ENCODE measurements around the gene NLRC3.

NLRC3 gene

DNA sequence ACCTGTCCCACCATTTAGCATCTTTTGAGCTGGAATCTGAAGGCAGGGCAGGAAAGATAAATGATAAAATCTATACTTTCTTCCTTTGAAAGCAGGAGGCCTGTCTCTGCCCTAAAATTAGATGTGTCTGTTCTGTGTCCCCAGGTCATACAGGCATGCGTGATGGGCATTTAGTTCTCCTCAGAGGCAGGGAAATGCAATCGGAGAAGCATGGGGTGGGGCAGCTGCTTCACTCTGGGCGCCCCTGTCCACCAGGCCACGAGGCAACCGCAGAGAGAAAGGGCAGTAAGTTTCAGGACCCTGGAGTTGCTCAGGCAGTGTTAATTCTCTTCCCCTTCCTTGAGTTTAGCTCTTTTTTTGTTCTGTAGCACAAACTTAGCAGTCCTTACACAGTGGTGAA is 51.3 kb downstream of the NLRC3 start:
- no peak overlapping the region for H3K4me3 ChIP-seq
- no peak overlapping the region for H3K27ac ChIP-seq

DNA sequence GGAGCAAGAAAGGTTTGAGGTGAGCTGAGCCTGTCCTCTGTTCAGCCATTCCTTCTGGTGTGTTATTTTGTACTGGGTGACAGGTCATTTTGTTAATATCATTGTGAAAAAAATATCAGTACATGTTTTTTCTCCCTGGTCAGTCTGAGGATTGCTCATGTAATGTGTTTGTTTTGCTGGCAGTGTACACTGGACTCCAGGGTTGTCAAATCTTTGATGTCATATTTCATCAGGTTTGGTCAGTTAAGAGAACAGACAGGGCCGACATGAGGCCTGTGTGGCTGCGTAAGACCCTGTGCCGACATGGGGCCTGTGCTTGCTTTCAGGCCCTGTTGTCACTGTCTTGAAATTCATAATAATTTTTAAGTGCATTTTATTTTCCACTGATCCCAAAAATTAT is 53.9 kb downstream of the NLRC3 start:
- H3K27ac ChIP-seq: no peak overlapping the region
- no peak overlapping the region for H3K4me3 ChIP-seq

DNA sequence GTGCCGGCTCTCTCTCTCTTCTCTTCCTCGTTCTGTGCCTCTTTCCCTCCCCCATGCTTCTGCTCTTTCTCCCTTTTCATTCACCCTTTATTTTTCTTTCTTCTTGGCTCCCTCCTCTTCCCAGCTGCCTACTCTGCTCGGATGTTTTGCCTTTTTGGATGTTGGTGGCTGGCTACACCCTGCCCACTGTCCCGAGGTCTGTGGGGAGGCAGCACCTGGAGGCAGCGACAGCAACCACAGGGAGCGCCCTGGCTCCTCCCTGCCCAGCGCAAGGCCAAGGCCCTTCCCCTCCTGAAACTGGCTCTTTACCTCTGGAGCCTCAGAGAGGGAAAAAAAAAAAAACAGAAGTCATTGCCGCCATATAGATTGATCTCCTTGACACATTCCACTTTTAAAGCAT is 56.4 kb downstream of the NLRC3 start:
- Histone ChIP-seq H3K27ac (peak overlapping the region in 10 of 21 experiments; percentile 3 to 73 (median 41)), H3K4me3 (no peak overlapping the region)

DNA sequence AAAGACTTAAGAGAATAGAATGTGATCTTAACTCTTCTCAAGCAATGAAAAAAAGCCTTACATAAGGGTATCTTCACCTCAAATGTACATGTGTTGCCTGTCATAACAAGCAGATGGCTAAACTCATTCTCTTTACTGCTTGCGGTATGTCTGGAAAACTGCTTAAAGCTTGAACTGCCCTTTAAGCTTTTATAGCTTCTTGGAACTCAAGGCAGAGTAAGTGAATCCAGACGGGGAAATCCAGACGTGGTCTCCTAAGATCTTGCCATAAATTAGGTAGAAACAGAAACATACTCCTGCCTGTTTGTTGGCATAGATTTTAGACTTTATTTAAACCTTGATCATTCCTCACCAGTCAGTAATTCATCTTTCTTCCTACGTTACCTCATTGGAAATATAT is 56.8 kb downstream of the NLRC3 start:
- H3K4me3 ChIP-seq: no peak overlapping the region
- peak overlapping the region in 9 of 21 experiments; percentile 3 to 73 (median 39) for H3K27ac ChIP-seq

DNA sequence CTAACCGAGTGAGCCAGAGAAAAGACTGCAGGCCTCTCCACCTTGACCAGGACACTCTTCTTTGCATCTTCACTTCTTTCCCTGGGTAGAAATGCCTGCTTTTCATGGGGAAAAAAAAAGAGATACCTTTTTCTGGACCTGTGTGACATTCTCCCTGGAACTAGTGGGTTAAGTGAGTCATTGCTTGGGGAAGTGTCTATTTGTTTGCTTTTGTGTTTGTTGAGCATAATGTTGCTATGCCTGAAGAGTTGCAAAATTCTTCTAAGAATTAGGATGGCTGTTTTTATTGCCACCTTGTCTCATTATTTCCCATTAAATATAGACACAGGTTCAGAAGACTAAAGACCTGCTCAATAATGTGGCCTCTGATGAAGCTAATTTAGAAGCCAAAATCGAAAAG is 57.6 kb downstream of the NLRC3 start:
- peak overlapping the region in 2 of 21 experiments; percentile 39 to 57 for H3K27ac ChIP-seq
- no peak overlapping the region for H3K4me3 ChIP-seq

DNA sequence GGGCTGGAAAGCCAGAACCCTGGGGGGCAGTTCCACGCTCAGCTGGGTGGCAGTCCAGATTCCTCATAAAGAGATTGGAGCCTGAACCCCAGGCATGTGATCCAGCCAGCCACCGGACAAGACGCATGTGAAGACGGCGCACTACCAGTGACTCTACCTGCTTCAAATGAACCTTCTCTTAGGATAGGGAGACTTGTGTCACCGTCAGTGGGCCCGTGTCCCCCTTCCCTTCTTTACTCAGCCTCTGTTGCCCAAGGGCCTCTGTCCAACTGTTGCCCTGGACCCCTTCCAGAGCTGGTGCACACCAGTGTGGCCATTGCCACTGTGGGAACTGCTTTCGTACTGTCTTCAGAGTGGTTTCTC is 58.2 kb downstream of the NLRC3 start:
- Histone ChIP-seq H3K27ac (peak overlapping the region in 1 of 21 experiments; percentile 57), H3K4me3 (no peak overlapping the region)

DNA sequence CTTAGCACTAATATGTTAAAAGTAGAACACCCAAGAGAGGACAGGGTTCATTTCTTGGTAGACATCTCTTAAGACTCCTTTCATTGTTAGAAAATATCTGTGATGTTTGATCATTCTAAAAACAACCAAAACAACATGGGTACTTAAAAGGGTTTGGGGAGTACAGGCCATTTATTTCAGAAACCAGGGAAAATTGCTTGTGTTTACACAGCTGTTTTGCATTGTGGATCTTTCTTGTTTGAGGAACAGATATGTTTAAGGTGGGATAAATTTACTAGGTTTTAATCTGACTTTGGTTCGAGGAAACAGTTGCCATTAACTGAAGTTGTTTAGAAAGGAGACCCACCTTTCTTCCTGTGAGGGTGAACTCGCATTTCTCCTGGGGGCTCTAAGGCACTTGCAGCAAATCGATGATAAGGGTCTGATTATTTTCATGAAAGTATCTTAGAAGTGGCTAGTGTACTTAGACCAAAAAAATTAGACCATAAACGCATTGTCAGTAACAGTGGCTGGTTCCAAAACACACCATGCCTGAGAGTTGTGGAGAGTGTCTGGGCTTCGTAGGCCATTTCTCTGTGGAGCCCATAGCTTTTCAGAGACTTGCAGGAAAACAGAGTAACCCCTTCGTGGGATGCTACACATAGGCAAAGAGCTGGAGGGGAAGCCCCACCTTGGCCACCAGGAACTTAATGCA is 58.8 kb downstream of the NLRC3 start:
- no peak overlapping the region for H3K4me3 ChIP-seq
- H3K27ac ChIP-seq: no peak overlapping the region

DNA sequence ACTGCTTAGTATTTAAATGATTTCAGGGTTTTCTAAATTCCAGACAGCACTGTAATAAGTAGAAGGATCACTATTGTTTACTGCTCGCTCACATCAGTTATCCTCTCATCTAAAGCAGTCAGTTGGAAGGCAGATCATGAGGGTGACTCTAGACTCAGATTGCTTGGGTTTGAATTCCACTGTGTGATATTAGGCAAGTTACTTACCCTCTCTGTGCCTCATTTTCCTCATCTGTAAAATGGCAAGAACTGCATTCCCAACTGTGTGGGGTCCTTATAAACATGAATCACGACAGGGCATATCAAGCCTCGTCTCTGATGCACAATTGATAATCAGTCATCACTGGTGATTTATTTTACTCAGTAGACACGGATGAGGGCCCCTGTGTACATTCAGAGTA is 61.3 kb downstream of the NLRC3 start:
- Histone ChIP-seq H3K4me3 (no peak overlapping the region), H3K27ac (no peak overlapping the region)

DNA sequence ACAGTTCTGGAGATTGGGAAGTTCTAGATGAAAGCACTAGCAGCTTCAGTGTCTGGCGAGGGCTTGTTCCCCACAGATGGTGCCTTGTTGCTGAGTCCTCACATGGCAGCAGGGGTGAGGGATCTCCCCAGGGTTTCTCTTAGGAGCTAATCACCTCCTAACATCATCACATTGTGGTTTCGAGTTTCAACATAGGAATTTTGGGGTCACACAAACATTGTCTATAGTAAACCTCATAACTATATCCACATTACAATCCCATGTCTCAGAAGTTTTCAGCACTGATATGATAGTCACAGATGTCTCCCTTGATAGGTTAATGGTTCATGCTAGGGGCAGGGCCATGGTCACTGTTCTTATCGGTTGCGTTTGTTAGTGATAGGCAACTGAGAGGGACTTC is 62.6 kb downstream of the NLRC3 start:
- H3K4me3 ChIP-seq: no peak overlapping the region
- peak overlapping the region in 1 of 21 experiments; percentile 2 for H3K27ac ChIP-seq

DNA sequence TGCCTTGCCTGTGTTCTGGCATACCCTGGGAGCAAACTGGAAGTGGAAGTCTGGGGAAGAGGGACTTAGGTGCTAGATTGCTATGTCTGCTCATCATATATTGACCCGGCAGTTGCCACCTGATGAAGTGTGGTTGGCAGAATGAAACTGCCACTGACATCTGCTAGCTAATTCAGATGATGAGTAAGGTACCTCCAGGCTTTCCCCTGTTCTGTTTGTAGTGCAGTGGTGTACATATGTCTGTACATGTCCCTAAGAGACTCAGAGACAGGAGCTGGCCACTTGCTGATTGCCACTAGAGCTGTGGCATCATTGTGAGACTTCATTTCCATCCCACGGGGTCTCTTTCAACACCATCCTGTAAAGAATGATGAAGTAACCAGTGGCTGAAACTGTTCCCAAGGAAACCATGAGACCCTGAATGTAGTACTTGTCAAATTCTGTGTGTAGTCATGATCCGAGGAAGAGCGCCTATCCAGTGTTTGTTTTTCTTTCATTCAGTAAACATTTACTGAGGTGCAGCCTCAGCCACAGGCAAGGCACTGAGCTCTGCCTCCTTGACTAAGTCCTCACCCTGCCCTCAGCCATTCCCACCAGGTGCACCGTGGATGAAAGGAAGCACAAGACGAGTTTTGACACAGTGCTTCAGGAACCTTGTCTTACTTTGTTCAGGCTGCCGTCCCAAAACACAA is 63.2 kb downstream of the NLRC3 start:
- Histone ChIP-seq H3K4me3 (no peak overlapping the region), H3K27ac (peak overlapping the region in 1 of 21 experiments; percentile 2)

DNA sequence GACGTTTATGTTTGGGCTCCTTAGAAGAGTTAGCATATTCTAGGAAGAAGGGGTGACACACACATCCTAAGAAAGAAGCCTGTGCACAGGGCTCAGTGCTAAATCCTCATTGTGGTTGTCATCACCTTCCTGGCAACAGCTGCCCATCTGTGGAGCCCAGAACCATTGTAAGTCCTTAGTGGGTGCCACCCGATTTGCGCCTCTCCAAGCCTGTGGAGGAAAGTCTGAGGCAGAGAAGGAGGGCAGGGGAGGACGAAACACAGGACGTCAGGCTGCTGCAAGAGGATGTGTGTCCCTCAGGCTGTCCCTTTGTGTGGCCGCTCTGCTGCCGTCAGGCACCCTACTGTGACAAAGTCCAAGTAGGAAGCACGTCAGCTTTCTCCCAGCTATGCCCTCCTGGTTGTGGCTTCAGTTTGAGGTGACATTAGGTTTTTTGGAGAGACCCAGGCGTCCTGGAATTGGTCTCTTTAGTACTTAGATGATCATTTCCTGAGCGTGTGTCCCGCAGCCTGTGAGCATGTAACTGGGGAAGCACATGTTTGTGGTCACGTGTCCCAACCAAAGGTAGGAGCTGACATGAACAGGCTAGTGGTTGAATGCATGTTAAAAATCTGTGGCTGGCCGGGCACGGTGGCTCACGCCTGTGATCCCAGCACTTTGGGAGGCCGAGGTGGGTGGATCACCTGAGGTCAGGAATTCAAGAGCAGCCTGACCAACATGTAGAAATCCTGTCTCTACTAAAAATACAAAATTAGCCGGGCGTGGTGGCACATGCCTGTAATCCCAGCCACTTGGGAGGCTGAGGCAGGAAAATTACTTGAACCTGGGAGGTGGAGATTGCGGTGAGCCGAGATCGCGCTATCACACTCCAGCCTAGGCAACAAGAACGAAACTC is 65.7 kb downstream of the NLRC3 start:
- no peak overlapping the region for H3K4me3 ChIP-seq
- H3K27ac ChIP-seq: no peak overlapping the region

DNA sequence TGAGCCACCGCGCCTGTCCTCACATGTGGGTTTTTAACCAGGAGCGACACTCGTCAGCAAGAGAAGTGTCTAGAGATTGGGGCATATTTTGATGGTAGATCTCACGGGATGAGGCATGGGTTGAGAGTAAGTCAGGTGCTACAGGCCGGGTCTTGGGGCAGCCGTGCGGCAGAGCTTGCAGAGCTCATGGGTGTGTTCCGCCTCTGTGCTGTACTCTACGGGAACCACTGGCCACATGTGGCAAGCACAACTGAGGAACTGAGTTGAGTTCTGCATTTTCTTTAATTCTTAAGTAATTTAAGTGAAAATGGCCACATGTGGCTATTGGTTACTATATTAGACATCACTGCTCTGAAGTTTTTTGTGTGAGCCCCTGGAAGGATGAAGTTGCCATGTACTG is 66.8 kb downstream of the NLRC3 start:
- Histone ChIP-seq H3K4me3 (no peak overlapping the region), H3K27ac (peak overlapping the region in 1 of 21 experiments; percentile 49)

DNA sequence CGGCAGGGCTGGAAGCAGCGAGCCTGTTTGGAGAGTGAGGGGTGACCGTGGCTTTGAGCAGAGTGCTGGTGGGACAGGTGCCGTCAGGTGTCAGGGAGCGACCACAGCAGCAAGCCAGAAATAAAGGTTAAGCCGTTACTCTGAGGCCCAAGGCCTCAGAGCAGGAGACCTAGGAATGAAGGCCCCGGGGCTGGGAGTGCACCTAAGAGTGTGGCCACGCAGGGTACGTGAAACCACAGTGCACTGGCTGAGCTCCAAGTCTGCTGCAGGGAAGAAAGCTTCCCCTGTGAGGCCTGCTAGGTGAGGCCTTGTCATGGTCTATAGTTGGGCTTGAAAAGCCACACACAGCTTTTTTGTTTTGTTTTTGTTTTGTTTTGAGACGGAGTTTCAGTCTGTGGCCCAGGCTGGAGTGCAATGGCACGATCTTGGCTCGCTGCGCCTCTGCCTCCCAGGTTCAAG is 67.7 kb downstream of the NLRC3 start:
- Histone ChIP-seq H3K4me3 (no peak overlapping the region), H3K27ac (peak overlapping the region in 4 of 21 experiments; percentile 47 to 68 (median 56))

DNA sequence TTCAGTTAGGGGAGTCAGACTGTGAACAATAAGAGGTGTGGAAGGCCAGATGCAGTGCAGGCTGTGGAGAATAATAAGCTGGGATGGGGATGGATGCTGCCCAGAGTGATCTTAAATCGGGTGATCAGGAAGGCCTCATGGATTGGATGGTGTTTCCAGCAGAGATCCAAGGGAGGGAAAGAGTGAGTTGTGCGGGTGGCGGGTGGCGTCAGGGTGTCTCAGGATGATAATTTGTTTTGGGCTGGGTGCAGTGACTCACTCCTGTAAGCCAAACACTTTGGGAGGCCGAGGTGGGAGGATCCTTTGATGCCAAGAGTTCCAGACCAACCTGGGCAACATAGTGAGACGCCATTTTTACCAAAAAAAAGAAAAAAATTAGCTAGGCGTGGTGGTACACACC is 68.5 kb downstream of the NLRC3 start:
- peak overlapping the region in 4 of 21 experiments; percentile 47 to 68 (median 56) for H3K27ac ChIP-seq
- H3K4me3 ChIP-seq: no peak overlapping the region

DNA sequence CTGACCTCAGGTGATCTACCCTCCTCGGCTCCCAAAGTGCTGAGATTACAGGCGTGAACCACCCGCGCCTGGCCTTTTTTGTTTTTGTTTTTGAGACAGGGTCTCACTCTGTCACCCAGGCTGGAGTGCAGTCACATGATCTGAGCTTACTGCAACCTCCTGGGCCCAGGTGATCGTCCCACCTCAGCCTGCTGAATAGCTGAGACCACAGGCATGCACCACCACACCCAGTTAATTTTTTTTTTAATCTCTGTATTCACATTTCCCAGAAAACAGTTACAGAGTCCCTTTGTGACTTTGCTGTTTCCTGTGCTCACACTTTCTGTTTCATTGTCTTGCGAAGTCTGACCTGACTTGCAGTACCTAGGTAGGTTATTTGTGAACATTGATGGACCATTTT is 73.7 kb downstream of the NLRC3 start:
- Histone ChIP-seq H3K27ac (peak overlapping the region in 7 of 21 experiments; percentile 1 to 79 (median 61)), H3K4me3 (no peak overlapping the region)

DNA sequence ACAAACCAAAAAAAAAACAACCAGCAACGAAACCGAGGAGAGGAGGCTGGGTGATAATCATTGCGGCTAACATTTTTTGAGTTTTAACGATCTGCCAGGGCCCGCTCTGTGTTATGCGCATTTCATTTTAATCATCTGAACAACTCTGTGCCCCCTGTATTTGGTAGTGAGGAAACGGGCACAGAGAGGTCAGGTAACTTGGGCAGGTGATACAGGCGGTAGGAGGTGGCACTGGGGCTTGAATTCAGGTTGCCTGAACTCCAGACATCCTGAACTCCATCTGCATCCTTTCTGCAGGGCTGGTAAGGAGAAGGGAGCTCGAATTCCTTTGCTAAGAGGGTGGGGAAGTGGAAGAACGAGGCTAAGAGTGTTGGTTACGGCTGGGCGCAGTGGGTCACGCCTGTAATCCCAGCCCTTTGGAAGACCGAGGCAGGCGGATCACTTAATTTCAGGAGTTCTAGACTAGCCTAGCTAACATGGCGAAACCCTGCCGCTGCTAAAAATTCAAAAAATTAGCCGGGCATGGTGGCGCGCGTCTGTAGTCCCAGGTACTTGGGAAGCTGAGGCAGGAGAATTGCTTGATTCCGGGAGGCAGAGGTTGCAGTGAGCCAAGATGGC is 75.3 kb downstream of the NLRC3 start:
- peak overlapping the region; percentile 51 to 91 (median 60) for H3K4me3 ChIP-seq
- peak overlapping the region in 7 of 21 experiments; percentile 64 to 84 (median 79) for H3K27ac ChIP-seq

DNA sequence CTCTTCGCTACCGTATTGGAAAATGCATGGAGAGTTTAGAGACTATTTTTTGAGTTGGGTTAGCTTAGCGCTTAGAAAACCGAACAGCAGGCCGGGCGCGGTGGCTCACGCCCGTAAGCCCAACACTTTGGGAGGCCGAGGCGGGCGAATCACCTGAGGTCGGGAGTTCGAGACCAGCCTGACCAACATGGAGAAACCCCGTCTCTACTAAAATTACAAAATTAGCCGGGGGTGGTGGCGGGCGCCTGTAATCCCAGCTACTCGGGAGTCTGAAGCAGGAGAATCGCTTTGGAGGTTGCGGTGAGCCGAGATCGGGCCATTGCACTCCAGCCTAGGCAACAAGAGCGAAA is 75.8 kb downstream of the NLRC3 start:
- Histone ChIP-seq H3K4me3 (peak overlapping the region; percentile 51 to 91 (median 60)), H3K27ac (peak overlapping the region in 18 of 21 experiments; percentile 34 to 84 (median 70))

DNA sequence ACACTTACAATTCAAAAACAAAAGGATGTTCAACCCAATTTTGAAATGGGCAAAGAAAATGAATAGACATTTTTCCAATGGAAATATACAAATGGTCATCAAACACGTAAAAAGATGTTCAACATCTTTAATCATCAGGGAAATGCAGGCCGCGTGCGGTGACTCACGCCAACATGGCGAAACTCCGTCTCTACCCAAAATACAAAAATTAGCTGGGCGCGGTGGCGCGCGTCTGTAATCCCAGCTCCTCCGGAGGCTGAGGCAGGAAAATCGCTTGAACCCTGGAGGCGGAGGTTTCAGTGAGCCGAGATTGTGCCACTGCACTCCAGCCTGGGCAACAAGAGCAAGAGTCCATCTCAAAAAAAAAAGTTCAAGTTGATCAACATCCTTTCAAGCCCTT is 78.2 kb downstream of the NLRC3 start:
- no peak overlapping the region for H3K4me3 ChIP-seq

DNA sequence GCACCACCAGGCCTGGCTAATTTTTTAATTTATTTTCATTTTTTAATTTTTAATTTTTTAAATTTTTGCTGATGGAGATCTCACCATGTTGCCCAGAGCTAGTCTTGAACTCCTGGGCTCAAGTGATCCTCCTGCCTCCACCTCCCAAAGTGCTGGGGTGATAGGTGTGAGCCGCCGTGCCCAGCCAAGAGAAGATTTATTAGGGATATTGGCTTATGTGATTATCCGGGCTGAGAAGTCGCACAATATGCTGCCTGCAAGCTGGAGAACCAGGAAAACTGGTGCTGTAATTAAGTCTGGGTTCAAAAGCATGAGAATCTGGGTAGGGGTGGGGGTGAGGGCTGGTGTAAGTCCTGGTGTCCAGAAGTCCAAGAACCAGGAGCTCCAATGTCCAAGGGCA is 79.4 kb downstream of the NLRC3 start:
- H3K4me3 ChIP-seq: no peak overlapping the region
- no peak overlapping the region for H3K27ac ChIP-seq

More for the DNA sequence above, 78.2 kb downstream of the NLRC3 start:
- no peak overlapping the region for H3K27ac ChIP-seq

DNA sequence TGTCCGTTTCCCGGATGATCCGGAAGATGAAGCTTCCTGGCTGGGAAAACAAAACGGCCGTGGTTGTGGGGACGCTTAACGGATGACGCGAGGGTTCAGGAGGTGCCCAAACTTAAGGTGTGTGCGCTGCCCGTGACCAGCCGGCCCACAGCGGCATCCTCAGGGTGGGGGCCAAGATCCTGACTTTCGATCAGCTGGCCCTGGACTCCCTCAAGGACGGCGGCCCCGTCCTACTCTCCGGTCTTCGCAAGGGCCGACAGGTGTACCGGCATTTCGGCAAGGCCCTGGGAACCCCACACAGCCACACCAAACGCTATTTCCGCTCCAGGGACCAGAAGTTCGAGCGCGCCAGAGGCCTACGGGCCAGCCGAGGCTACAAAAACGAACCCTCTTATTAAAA is 80.8 kb downstream of the NLRC3 start:
- H3K27ac ChIP-seq: no peak overlapping the region
- H3K4me3 ChIP-seq: no peak overlapping the region
